ENCODE results near the gene ANKS6.
"Not testable (repeated sequence)": the region's sequence is repeated elsewhere in the genome, so short reads cannot be mapped to it uniquely, and the experiment has no call there.

The ANKS6 gene

GRCh38 chr9:98702340-98702739 is 94.0 kb downstream of the ANKS6 start:
- no peak for DNase-seq (ENCODE audit: low read depth)

- DNase-seq (ENCODE audit: low read depth): no peak
Observed at GRCh38 chr9:98701576-98701975, 94.8 kb downstream of the ANKS6 start.

- DNase-seq (ENCODE audit: low read depth): no peak
Observed at GRCh38 chr9:98700801-98701200, 95.6 kb downstream of the ANKS6 start.

GRCh38 chr9:98698856-98699255 is 97.5 kb downstream of the ANKS6 start:
- DNase-seq (ENCODE audit: low read depth): no peak

GRCh38 chr9:98694943-98695342 is 101.4 kb downstream of the ANKS6 start:
- no peak for DNase-seq (ENCODE audit: low read depth)

- DNase-seq (ENCODE audit: low read depth): no peak
Observed at GRCh38 chr9:98692392-98692791, 104.0 kb downstream of the ANKS6 start.

GRCh38 chr9:98691890-98692289 is 104.5 kb downstream of the ANKS6 start:
- no peak for DNase-seq (ENCODE audit: low read depth)

GRCh38 chr9:98690686-98691085 is 105.7 kb downstream of the ANKS6 start:
- no peak for DNase-seq (ENCODE audit: low read depth)

- DNase-seq (ENCODE audit: low read depth): no peak
Observed at GRCh38 chr9:98688710-98689495, 107.5 kb downstream of the ANKS6 start.

- DNase-seq (ENCODE audit: low read depth): no peak
Observed at GRCh38 chr9:98687911-98688310, 108.4 kb downstream of the ANKS6 start.

GRCh38 chr9:98686961-98687855 is 109.1 kb downstream of the ANKS6 start:
- DNase-seq (ENCODE audit: low read depth): no peak

- DNase-seq (ENCODE audit: low read depth): not testable (repeated sequence)
Observed at GRCh38 chr9:98684816-98685215, 111.5 kb downstream of the ANKS6 start.

All from non-pigmented ciliary epithelial cell (primary cell).